NCI-H2107 treated with DMSO at 0.1 percent for 48 hours (cell line): ENCODE results near the gene RGS13.

Source experiments
- DNase-seq: peaks from one replicate; lab custom pipeline; 2025; ENCODE audit not compliant: unreplicated experiment; lab: John Stamatoyannopoulos, UW

Gene RGS13

GRCh38 chr1:192635939-192636338 is at the start of gene RGS13:
TSS of gene RGS13 (plus strand) at chr1:192636147. CDS start at chr1:192644335, 8,188 bp downstream.
- DNase-seq, result no peak

GRCh38 chr1:192587386-192588266 is 48.3 kb upstream of the RGS13 start:
- no peak for DNase-seq

DNA sequence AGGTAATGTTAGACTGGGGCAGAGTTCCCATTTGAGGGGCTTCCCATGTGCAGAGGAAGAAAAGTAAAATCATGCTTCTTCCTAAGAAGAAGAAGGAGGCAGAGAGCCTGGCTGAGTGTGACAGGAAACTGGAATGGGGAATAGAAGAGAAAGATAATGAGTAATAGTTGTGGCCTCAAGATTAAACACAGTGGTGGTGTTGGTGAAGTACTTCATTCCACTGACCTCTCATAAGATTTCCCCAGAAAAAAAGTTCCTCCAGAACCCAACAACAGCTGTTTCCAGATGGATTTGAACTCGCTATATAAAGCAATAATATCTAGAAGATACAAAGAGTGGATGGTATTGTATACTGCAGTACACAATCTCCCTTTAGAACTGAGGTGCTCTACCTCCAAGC is 47.4 kb upstream of the RGS13 start:
- DNase-seq, result no peak

GRCh38 chr1:192589813-192590212 is 46.1 kb upstream of the RGS13 start:
- no peak for DNase-seq

GRCh38 chr1:192592517-192592916 is 43.4 kb upstream of the RGS13 start:
- no peak for DNase-seq

DNA sequence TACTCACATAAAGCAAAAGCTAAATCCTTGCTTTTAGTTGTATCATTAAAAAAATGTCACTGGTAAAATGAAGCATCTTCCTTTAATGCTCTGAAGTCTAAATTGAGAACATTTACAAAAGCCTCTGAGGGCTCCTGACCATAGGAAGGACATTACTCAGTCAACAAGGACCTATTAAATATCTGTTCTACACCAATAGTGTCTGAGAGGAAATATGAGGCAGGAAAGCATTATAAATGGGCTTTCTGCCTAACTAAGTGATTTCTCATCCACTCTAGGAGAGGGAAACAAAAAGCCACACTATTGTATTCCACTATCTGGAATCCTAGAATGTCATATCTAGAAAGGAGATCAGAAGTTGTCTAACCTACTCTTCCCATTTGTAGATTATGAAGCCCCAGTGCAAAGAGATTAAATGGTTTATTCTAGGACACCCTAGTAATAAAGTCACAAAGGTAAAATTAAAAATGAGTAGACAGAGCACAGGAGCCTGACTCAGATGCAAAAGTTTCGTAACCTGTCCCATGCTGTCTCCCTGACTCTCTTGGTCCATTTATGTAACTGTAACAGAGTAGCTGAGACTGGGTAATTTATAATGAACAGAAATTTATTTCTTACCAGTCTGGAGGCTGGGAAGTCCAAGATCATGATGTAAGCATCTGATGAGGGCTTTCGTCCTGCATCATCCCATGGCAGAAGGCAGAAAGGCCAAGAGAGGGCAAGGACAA is 42.8 kb upstream of the RGS13 start:
- no peak for DNase-seq

DNA sequence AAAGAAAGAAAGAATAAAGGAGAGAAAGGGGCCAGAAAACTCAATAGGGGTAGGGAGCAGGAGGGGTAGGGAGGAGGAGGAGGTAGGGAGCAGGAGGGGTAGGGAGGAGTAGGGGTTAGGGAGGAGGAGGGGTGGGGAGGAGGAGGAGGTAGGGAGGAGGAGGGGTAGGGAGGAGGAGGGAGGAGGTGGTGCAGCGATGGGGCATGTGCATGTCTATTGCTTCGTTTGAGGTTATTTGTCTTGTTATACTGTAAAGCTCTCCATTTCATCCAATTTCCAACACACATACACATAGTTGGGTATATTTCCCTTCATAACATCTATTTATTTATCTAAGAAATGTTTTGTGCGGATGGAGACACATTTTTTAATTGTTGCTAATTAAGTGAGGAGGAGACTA is 40.6 kb upstream of the RGS13 start:
- no peak for DNase-seq

GRCh38 chr1:192598589-192598988 is 37.4 kb upstream of the RGS13 start:
- no peak for DNase-seq

DNA sequence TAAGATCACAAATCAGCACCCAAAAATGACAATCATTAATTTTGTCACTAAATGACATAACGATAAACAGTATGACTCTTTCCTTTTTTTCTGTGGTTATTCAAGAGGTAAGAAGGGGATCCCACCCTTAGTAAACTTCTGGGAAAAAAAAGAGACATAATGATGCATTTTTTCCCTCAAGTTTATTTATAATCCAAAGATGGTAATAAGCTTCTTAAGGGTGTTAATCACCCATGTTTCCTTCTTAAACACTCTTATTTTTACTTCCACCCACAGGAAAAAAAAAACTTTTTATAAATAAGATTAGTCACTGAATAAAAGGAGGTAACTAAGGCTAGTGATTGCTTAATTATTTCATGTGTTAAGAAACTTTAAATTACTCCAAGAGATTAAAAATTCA is 35.7 kb upstream of the RGS13 start:
- DNase-seq, result no peak

- DNase-seq, result no peak
Measured at GRCh38 chr1:192601143-192601542, 34.8 kb upstream of the RGS13 start.

DNA sequence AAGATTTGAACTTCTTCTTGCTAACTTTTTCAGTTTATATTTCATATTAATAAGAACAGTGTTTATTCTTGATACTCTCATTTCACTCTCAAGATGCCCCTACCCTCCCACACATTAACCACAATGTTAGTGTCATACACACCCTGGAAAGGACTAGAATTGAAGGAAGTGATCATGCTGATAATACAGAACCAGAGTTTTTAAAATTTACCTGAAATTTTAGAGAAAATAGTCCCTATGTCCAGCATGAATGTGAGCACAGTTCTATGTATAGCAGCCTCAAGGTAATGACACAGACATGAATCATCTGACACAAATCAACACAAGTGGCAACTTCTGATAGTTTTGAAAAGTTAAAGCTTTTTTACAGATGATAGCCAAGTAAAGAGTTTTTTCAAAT is 34.4 kb upstream of the RGS13 start:
- no peak for DNase-seq

DNA sequence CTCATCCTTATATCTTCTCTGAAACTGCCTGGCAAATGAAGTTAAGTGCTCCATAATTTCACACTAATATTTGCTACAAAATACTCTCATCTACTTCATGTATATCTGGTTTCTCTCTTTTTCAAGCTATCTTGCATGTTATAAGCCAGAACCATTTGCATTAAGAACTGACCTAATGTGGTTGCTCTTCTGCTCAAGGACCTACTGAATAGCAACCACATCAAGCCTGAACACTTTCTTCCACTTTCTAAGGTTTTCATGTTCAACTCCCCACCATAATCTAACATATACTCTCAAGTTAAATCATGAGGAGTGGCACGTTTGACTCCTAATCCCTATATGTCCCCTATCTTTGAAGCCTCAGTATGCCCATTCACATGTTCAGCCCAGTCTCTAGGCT is 33.2 kb upstream of the RGS13 start:
- DNase-seq, result no peak

- DNase-seq, result no peak
Measured at GRCh38 chr1:192603218-192603787, 32.6 kb upstream of the RGS13 start.

GRCh38 chr1:192604979-192605620 is 30.8 kb upstream of the RGS13 start:
- DNase-seq, result no peak

- no peak for DNase-seq
Measured at GRCh38 chr1:192608671-192609070, 27.3 kb upstream of the RGS13 start.

- DNase-seq, result no peak
Measured at GRCh38 chr1:192609110-192610079, 26.6 kb upstream of the RGS13 start.

GRCh38 chr1:192610112-192610889 is 25.6 kb upstream of the RGS13 start:
- no peak for DNase-seq

GRCh38 chr1:192615055-192615454 is 20.9 kb upstream of the RGS13 start:
- DNase-seq, result no peak

DNA sequence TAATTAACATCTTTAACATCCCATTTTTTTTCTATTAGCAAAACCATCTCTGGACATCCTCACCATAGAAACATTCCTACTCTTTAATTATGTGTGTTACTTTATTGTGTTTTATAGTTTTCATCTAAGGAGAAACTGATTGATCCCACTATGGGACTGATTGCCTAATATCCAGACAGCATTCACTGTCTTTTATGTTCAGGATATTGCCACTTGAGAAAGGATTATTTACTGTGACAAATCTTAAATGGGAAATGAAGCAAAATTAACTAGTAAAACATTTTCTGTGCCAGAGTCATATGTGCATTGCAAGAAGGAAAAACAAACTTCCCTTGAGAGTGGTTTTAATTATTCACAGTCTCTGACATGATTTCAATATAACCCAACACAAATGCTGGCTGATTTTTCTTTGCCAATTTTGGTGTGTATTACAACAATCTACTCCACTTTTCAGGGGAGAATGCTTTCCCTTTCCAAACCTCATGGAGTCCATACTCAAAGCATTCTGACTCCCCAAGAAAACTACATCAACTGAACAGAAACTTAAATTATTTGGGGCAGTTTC is 15.8 kb upstream of the RGS13 start:
- no peak for DNase-seq
